ENCODE results near the gene MSANTD3.

DNA sequence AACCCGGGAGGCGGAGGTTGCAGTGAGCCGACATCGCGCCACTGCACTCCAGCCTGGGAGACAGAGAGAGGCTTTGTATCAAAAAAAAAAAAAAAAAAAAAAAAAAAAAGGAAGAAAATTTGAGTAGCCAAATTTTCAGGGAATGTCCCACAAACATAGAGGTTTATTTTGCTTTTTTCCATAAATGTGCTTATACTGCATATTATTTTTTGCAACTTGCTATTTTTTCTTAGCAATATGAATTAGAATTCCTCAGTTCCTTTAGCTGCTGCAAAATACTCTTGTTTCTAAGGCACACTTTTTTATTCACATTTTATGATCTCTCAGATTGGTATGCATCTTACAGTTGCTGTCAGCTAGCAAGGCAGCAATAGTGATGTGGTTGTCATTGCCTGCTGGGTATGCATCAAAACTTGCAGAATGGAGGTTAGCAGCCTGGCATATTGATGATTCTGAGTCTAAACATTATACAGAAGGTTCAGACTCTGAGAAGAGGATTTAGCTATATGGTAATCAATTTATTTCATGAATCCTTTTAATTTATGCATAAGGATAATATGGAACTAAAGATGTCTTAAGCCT lies 13.0 kb upstream of the MSANTD3 start:
- TF ChIP-seq MNT (conservative IDR thresholded peaks at IDR 0.05) (no peak), ATF7 (IDR thresholded peaks at IDR 0.05) (no peak), IRF2 (CRISPR knock-in tag; IDR thresholded peaks at IDR 0.05) (no peak), EP300 (IDR thresholded peaks at IDR 0.05; ENCODE audit: low read length) (no peak), SETDB1 (IDR thresholded peaks at IDR 0.05; ENCODE audit: low read length) (no peak), CTCF (IDR thresholded peaks at IDR 0.05 in 2 of 3, conservative IDR thresholded peaks at IDR 0.05 in 1 of 3; ENCODE audit: insufficient read depth in 2 of 3, low read depth in 1 of 3, low read length in 3 of 3) (no peak), ZNF143 (CRISPR knock-in tag; IDR thresholded peaks at IDR 0.05) (no peak)

Measured in K562 (cell line).